Activated CD4-positive, alpha-beta T cell treated with anti-CD3 and anti-CD28 coated beads for 1 hour (primary cell): Measurements from ENCODE around the gene KCNAB1.
"Not testable (repeated sequence)": the region's sequence is repeated elsewhere in the genome, so short reads cannot be mapped to it uniquely, and the experiment has no call there.

Source experiments
- DNase-seq: peaks from one replicate; pipeline ENCODE4 v3.0.0-alpha.2; 2020

KCNAB1 gene

GRCh38 chr3:156226676-156227420 is 106.5 kb downstream of the KCNAB1 start:
- DNase-seq: no peak

GRCh38 chr3:156227704-156228103 is 107.3 kb downstream of the KCNAB1 start:
- no peak for DNase-seq

- no peak for DNase-seq
Measured at GRCh38 chr3:156230278-156230900, 110.0 kb downstream of the KCNAB1 start.

GRCh38 chr3:156231221-156231620 is 110.8 kb downstream of the KCNAB1 start:
- not testable (repeated sequence) for DNase-seq

- DNase-seq: no peak
Measured at GRCh38 chr3:156233876-156234275, 113.5 kb downstream of the KCNAB1 start.

- DNase-seq: no peak
Measured at GRCh38 chr3:156236556-156237260, 116.3 kb downstream of the KCNAB1 start.

GRCh38 chr3:156240642-156241041 is 120.3 kb downstream of the KCNAB1 start:
- DNase-seq: no peak

GRCh38 chr3:156246961-156247725 is 126.8 kb downstream of the KCNAB1 start:
- DNase-seq: no peak

GRCh38 chr3:156250550-156250949 is 130.2 kb downstream of the KCNAB1 start:
- DNase-seq: no peak

- no peak for DNase-seq
Measured at GRCh38 chr3:156251424-156251823, 131.0 kb downstream of the KCNAB1 start.

- DNase-seq: no peak
Measured at GRCh38 chr3:156252656-156253055, 132.3 kb downstream of the KCNAB1 start.

- DNase-seq: no peak
Measured at GRCh38 chr3:156253150-156253549, 132.8 kb downstream of the KCNAB1 start.

- no peak for DNase-seq
Measured at GRCh38 chr3:156256256-156256655, 135.9 kb downstream of the KCNAB1 start.

GRCh38 chr3:156256945-156257344 is 136.6 kb downstream of the KCNAB1 start:
- DNase-seq: no peak

- DNase-seq: no peak
Measured at GRCh38 chr3:156258301-156258700, 137.9 kb downstream of the KCNAB1 start.

GRCh38 chr3:156259896-156260295 is 139.5 kb downstream of the KCNAB1 start:
- no peak for DNase-seq

- DNase-seq: no peak
Measured at GRCh38 chr3:156260331-156260730, 140.0 kb downstream of the KCNAB1 start.

- DNase-seq: no peak
Measured at GRCh38 chr3:156264771-156265170, 144.4 kb downstream of the KCNAB1 start.

- DNase-seq: no peak
Measured at GRCh38 chr3:156271508-156271907, 151.1 kb downstream of the KCNAB1 start.

GRCh38 chr3:156271995-156272719 is 151.8 kb downstream of the KCNAB1 start:
- no peak for DNase-seq

GRCh38 chr3:156273111-156273694 is 152.8 kb downstream of the KCNAB1 start:
- no peak for DNase-seq

GRCh38 chr3:156274791-156275190 is 154.4 kb downstream of the KCNAB1 start:
- no peak for DNase-seq
